ENCODE measurements around the gene BAX. TPM values are rescaled to one million over a fixed set of nuclear protein-coding genes. Genes with fewer than 3 reads are reported as not detected.
A peak's percentile ranks its signal among the peaks of the same experiment; 100 is the strongest.

Gene BAX
- total and polyA plus RNA-seq, 2 donors (not counting 1 experiment from before 2014, with no cell fraction given), result 95.3 to 109 TPM

DNA sequence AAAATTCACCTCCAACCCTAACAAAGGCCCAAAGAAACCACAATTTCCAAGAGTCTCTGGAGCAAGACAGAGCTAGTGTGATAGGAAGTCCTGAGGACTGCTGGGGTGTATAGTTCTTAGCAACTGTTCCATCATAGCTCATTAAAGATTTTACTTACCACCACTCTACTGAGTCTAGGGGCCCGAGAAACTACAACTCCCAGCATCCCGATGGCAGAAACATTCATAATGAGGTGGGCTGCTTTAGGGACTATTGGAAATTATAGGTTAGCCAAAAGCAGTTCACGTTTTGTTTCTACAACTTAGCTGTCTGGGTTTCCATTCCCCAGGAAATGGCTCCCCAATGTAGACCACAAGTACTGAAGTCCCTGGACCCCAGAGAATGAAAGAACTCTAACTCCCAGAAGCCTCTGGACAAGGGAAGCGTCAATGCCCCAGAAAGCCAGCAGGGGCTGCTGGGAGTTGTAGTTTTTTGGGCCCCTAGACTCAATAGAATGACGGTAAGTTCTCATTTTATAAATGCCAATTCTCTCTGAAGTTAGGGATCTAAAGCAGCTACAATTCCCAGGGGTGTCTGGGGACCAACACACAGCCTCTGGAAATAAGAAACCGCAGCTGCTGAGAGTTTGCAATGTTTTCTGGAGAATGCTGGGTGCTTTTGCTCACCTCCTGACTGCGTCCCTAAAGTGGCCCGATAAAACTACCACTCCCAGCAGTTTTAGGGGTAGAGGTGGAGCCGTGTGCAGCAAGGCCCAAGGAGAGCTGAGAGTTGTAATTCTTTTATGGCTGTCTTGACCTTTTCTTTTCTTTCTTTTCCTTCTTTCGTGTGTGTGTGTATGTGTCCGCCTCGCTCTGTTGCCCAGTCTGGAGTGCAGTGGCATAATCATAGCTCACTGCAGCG, 21.5 kb downstream of the BAX start:
- intact Hi-C loops (cut with micrococcal nuclease), result no loop called here
- H3K4me3 Mint-ChIP-seq, result no peak overlapping the region
- peaks cover 0 to under 1% of the 10 kb centered on the region in 2 donors for H3K4me1 ChIP-seq (ENCODE audit: control insufficient read depth in 2 of 2, insufficient read depth in 2 of 2, low read length in 2 of 2)
- 83% methylated on average over 3 of the region's 13 CpGs for WGBS (ENCODE audit: insufficient coverage)
- no peaks in the 10 kb centered on the region for H4K20me1 ChIP-seq (ENCODE audit: control insufficient read depth, insufficient read depth, low read length, poor library complexity, severe bottlenecking)
- peak overlapping the region; percentile 32 for H3K27ac Mint-ChIP-seq
- H3K4me1 Mint-ChIP-seq, result peaks cover 4% of the 10 kb centered on the region
- no peak overlapping the region for H3K27ac ChIP-seq (ENCODE audit: low read length in 2 of 2)
- POLR2A ChIA-PET, result interaction anchor here (1.3 kb wide), 1 partner anchor 9 kb away, joined by 13 read pairs; no protein-coding TSS in a partner anchor
- H3K9me3 ChIP-seq (ENCODE audit: control extremely low read depth in 1 of 3, control insufficient read depth in 2 of 3, insufficient read depth in 1 of 3, low read length in 2 of 3), result no peaks in the 10 kb centered on the region
- CTCF ChIA-PET, result interaction anchor here (0.9 to 1.6 kb wide), 4 partner anchors 9 to 188 kb away, joined by 3 to 6 read pairs (median 4); partner anchors contain the start of gene HSD17B14
- peaks cover 3 to 14% of the 10 kb centered on the region in 2 experiments for H3K36me3 ChIP-seq (replicated peaks in 1 of 2; ENCODE audit: control extremely low read depth in 1 of 2, control insufficient read depth in 1 of 2, extremely low read depth in 1 of 2, insufficient read depth in 2 of 2, low read length in 1 of 2)
- H3K4me3 ChIP-seq (ENCODE audit: control extremely low read depth in 1 of 5, extremely low read depth in 1 of 5, insufficient read depth in 1 of 5, low read depth in 2 of 5, low read length in 4 of 5), result no peak overlapping the region
- no peaks in the 10 kb centered on the region for H3K27me3 ChIP-seq (replicated peaks in 1 of 4; ENCODE audit: control extremely low read depth in 1 of 4, control insufficient read depth in 3 of 4, insufficient read depth in 4 of 4, low read length in 3 of 4)
- H3K79me2 ChIP-seq (ENCODE audit: control insufficient read depth, insufficient read depth, low read length), result no peaks in the 10 kb centered on the region
- no peak overlapping the region for H2AFZ ChIP-seq (ENCODE audit: insufficient read depth, low read depth, low read length, poor library complexity, severe bottlenecking)
- no peak overlapping the region for H3K4me2 ChIP-seq (replicated peaks; ENCODE audit: low read depth, low read length, poor library complexity, severe bottlenecking)
- DNase-seq, result peak; percentile 62
- H3K27me3 Mint-ChIP-seq, result no peaks in the 10 kb centered on the region
- TF ChIP-seq, protein P1, sequence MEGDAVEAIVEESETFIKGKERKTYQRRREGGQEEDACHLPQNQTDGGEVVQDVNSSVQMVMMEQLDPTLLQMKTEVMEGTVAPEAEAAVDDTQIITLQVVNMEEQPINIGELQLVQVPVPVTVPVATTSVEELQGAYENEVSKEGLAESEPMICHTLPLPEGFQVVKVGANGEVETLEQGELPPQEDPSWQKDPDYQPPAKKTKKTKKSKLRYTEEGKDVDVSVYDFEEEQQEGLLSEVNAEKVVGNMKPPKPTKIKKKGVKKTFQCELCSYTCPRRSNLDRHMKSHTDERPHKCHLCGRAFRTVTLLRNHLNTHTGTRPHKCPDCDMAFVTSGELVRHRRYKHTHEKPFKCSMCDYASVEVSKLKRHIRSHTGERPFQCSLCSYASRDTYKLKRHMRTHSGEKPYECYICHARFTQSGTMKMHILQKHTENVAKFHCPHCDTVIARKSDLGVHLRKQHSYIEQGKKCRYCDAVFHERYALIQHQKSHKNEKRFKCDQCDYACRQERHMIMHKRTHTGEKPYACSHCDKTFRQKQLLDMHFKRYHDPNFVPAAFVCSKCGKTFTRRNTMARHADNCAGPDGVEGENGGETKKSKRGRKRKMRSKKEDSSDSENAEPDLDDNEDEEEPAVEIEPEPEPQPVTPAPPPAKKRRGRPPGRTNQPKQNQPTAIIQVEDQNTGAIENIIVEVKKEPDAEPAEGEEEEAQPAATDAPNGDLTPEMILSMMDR (IDR thresholded peaks at IDR 0.05), result no peak
- no peak for TF ChIP-seq EZH2 (IDR thresholded peaks at IDR 0.05; ENCODE audit: borderline replicate concordance, insufficient read depth, low read depth, low read length, poor library complexity, severe bottlenecking)
- H3K9ac ChIP-seq (ENCODE audit: low read length), result no peak overlapping the region
- ATAC-seq (ENCODE audit: low read depth), result peak; percentile 66
- no peaks in the 10 kb centered on the region for H3K9me3 Mint-ChIP-seq (ENCODE audit: insufficient read depth)

DNA sequence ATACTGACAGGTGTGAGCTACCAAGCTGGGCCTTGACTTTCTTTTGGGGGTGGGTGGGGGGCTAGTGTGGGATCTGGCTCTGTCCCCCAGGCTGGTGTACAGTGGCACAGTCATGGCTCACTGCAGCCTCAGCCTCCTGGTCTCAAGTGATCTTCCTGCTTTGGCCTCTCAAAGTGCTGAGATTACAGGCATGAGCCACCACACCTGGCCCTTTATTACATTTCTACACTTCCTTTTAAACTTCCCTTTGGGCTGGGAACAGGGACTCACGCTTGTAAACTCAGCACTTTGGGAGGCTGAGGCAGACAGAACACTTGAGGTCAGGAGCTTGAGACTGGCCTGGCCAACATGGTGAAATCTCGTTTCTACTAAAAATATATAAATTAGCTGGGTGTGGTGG, 22.4 kb downstream of the BAX start:
- Histone ChIP-seq H3K4me2 (replicated peaks; ENCODE audit: low read depth, low read length, poor library complexity, severe bottlenecking) (no peak overlapping the region), H3K27ac (ENCODE audit: low read length in 2 of 2) (no peak overlapping the region), H3K9ac (ENCODE audit: low read length) (no peak overlapping the region), H3K4me3 (ENCODE audit: control extremely low read depth in 1 of 5, extremely low read depth in 1 of 5, insufficient read depth in 1 of 5, low read depth in 2 of 5, low read length in 4 of 5) (no peak overlapping the region), H3K36me3 (replicated peaks in 1 of 2; ENCODE audit: control extremely low read depth in 1 of 2, control insufficient read depth in 1 of 2, extremely low read depth in 1 of 2, insufficient read depth in 2 of 2, low read length in 1 of 2) (peaks cover 3 to 17% of the 10 kb centered on the region in 2 experiments), H4K20me1 (ENCODE audit: control insufficient read depth, insufficient read depth, low read length, poor library complexity, severe bottlenecking) (no peaks in the 10 kb centered on the region), H3K79me2 (ENCODE audit: control insufficient read depth, insufficient read depth, low read length) (no peaks in the 10 kb centered on the region), H3K9me3 (ENCODE audit: control extremely low read depth in 1 of 3, control insufficient read depth in 2 of 3, insufficient read depth in 1 of 3, low read length in 2 of 3) (no peaks in the 10 kb centered on the region), H3K4me1 (ENCODE audit: control insufficient read depth in 2 of 2, insufficient read depth in 2 of 2, low read length in 2 of 2) (no peaks in the 10 kb centered on the region), H3K27me3 (replicated peaks in 1 of 4; ENCODE audit: control extremely low read depth in 1 of 4, control insufficient read depth in 3 of 4, insufficient read depth in 4 of 4, low read length in 3 of 4) (no peaks in the 10 kb centered on the region), H2AFZ (ENCODE audit: insufficient read depth, low read depth, low read length, poor library complexity, severe bottlenecking) (no peak overlapping the region)
- no peak overlapping the region for H3K27ac Mint-ChIP-seq
- no peaks in the 10 kb centered on the region for H3K9me3 Mint-ChIP-seq (ENCODE audit: insufficient read depth)
- ATAC-seq (ENCODE audit: low read depth) (no peak), DNase-seq (no peak)
- intact Hi-C loops (cut with micrococcal nuclease), result no loop called here
- no peak overlapping the region for H3K4me3 Mint-ChIP-seq
- ChIA-PET POLR2A (interaction anchor here (1.3 kb wide), 1 partner anchor 10 kb away, joined by 13 read pairs; no protein-coding TSS in a partner anchor), CTCF (interaction anchor here (0.9 to 1.6 kb wide), 5 partner anchors 10 to 189 kb away, joined by 4 to 6 read pairs (median 5); partner anchors contain the start of gene HSD17B14)
- no CpG with 5 or more reads among the region's 2 CpGs for WGBS (ENCODE audit: insufficient coverage)
- TF ChIP-seq, protein P1 (IDR thresholded peaks at IDR 0.05), result no peak
- no peak for TF ChIP-seq EZH2 (IDR thresholded peaks at IDR 0.05; ENCODE audit: borderline replicate concordance, insufficient read depth, low read depth, low read length, poor library complexity, severe bottlenecking)
- peaks cover 4% of the 10 kb centered on the region for H3K4me1 Mint-ChIP-seq
- H3K27me3 Mint-ChIP-seq, result no peaks in the 10 kb centered on the region
